Upper lobe of right lung (tissue), 1 donor: ENCODE data around the gene SLC35E1. TPM values are rescaled to one million over a fixed set of nuclear protein-coding genes. Genes with fewer than 3 reads are reported as not detected.

ENCODE experiments used
- ATAC-seq: fragments of 200-7000 bp; cut with Tn5 transposase; one replicate; pipeline ENCODE4 v1.9.1; 2020; ENCODE audit warnings: mild to moderate bottlenecking, moderate library complexity
- DNase-seq: peaks from one replicate; pipeline ENCODE4 v3.0.0-alpha.2; 2020
- H3K27ac ChIP-seq: fragments of 200-600 bp; one replicate; pipeline ENCODE4 v1.8.0; 2022
- H3K27me3 ChIP-seq: fragments of 200-600 bp; one replicate; pipeline ENCODE4 v1.8.0; 2022; ENCODE audit warnings: mild to moderate bottlenecking
- H3K36me3 ChIP-seq: fragments of 200-600 bp; one replicate; pipeline ENCODE4 v1.8.0; 2022
- H3K4me1 ChIP-seq: fragments of 200-600 bp; one replicate; pipeline ENCODE4 v1.8.0; 2022
- H3K4me3 ChIP-seq: fragments of 200-600 bp; one replicate; pipeline ENCODE4 v1.8.0; 2022; ENCODE audit warnings: mild to moderate bottlenecking
- H3K9me3 ChIP-seq: fragments of 200-600 bp; one replicate; pipeline ENCODE4 v1.8.0; 2022
- CTCF ChIP-seq: fragments of 200-600 bp; IDR thresholded peaks from one replicate; pipeline ENCODE4 v1.8.0; 2022; ENCODE audit warnings: antibody characterized with exemption
- intact Hi-C: fragments of 100-400 bp; cut with DNase I; formaldehyde crosslinking; loops from one replicate; pipeline ENCODE4 v1.11.0; 2022
- total RNA-seq: library from RNA; stranded (reverse); fragmentation: NEBNext Ultra II Directional; extraction: Animal tissue kit (Norgen Biotek cat#: 25700); gene quantifications from one replicate; pipeline ENCODE4 v1.2.1, GENCODE V29; 2021
- donor health status: DM: no; HTN: yes; CAD: no; lungs with severe emphysema.

The SLC35E1 gene
- total RNA-seq, 1 donor from 2014 or later, result 51.2 TPM

- peak; percentile 85 for ATAC-seq
- no peak for TF ChIP-seq CTCF
- Histone ChIP-seq H3K27me3 (no peaks in the 10 kb centered on the region), H3K9me3 (no peaks in the 10 kb centered on the region), H3K4me3 (peak overlapping the region; percentile 24), H3K36me3 (no peaks in the 10 kb centered on the region), H3K27ac (peak overlapping the region; percentile 49), H3K4me1 (peaks cover 82% of the 10 kb centered on the region)
- peak; percentile 86 for DNase-seq
- intact Hi-C loops, result no loop called here
These were observed 12.3 kb upstream of the SLC35E1 start for GRCh38 chr19:16584248-16585093.

- Histone ChIP-seq H3K36me3 (peaks cover 14% of the 10 kb centered on the region), H3K9me3 (no peaks in the 10 kb centered on the region), H3K27me3 (no peaks in the 10 kb centered on the region), H3K27ac (no peak overlapping the region), H3K4me1 (peaks cover 64% of the 10 kb centered on the region), H3K4me3 (no peak overlapping the region)
- DNase-seq, result no peak
- TF ChIP-seq CTCF, result no peak
- intact Hi-C loops, result no loop called here
- no peak for ATAC-seq
These were observed 10.5 kb upstream of the SLC35E1 start for GRCh38 chr19:16582486-16583261.

GRCh38 chr19:16581971-16582343 lies 9.7 kb upstream of the SLC35E1 start:
- Histone ChIP-seq H3K9me3 (no peaks in the 10 kb centered on the region), H3K27me3 (no peaks in the 10 kb centered on the region), H3K27ac (no peak overlapping the region), H3K4me3 (no peak overlapping the region), H3K4me1 (peaks cover 57% of the 10 kb centered on the region), H3K36me3 (peaks cover 21% of the 10 kb centered on the region)
- DNase-seq (no peak), ATAC-seq (no peak)
- TF ChIP-seq CTCF, result no peak
- intact Hi-C loops, result no loop called here

GRCh38 chr19:16581145-16581970 lies 9.1 kb upstream of the SLC35E1 start:
- intact Hi-C loops, result no loop called here
- DNase-seq (no peak), ATAC-seq (no peak)
- Histone ChIP-seq H3K9me3 (no peaks in the 10 kb centered on the region), H3K27me3 (no peaks in the 10 kb centered on the region), H3K4me1 (peaks cover 51% of the 10 kb centered on the region), H3K36me3 (peaks cover 27% of the 10 kb centered on the region), H3K4me3 (no peak overlapping the region), H3K27ac (no peak overlapping the region)
- no peak for TF ChIP-seq CTCF

- DNase-seq (no peak), ATAC-seq (no peak)
- TF ChIP-seq CTCF, result no peak
- Histone ChIP-seq H3K27me3 (no peaks in the 10 kb centered on the region), H3K27ac (no peak overlapping the region), H3K9me3 (no peaks in the 10 kb centered on the region), H3K36me3 (peaks cover 47% of the 10 kb centered on the region), H3K4me3 (no peak overlapping the region), H3K4me1 (peaks cover 31% of the 10 kb centered on the region)
- intact Hi-C loops, result loop anchor here (10.0 kb wide), 1 partner anchor 45 kb away; the partner anchor contains the start of gene MED26
These were observed 7.2 kb upstream of the SLC35E1 start for GRCh38 chr19:16579381-16579780.
